Muscle layer of duodenum (tissue), 2 donors: ENCODE data around the gene USP11.
A peak's percentile ranks its signal among the peaks of the same experiment; 100 is the strongest.

Experiments
- H3K27ac ChIP-seq: one replicate; pipeline ENCODE4 v1.7.0; 2013; ENCODE audit warnings: mild to moderate bottlenecking, low read length
- H3K27me3 ChIP-seq: one replicate; pipeline ENCODE4 v1.7.0; 2013; ENCODE audit warnings: low read depth, mild to moderate bottlenecking, control low read depth, low read length
- H3K36me3 ChIP-seq, 2 donors: one replicate each; pipeline ENCODE4 v1.7.0; 2013; ENCODE audit warnings: low read length in 2 of 2, control low read depth in 1 of 2, mild to moderate bottlenecking in 1 of 2; ENCODE audit not compliant: insufficient read depth in 2 of 2, control insufficient read depth in 1 of 2
- H3K4me1 ChIP-seq, 2 donors: one replicate each; pipeline ENCODE4 v1.7.0; 2013; ENCODE audit warnings: low read length in 2 of 2, mild to moderate bottlenecking in 2 of 2, control low read depth in 1 of 2, moderate library complexity in 1 of 2; ENCODE audit not compliant: insufficient read depth in 2 of 2, control insufficient read depth in 1 of 2
- H3K4me3 ChIP-seq, 2 donors: one replicate each; pipeline ENCODE4 v1.7.0; 2013; ENCODE audit warnings: low read length in 2 of 2, low read depth in 1 of 2, mild to moderate bottlenecking in 1 of 2
- H3K9me3 ChIP-seq, 2 donors: one replicate each; pipeline ENCODE4 v1.7.0; 2013; ENCODE audit warnings: low read length in 2 of 2, control low read depth in 1 of 2, mild to moderate bottlenecking in 1 of 2; ENCODE audit not compliant: control insufficient read depth in 1 of 2
- donor health status: healthy.

The USP11 gene

GRCh38 chrX:47232803-47233332, at the start of gene USP11:
USP11 (plus strand) TSS chrX:47233009; CDS start chrX:47233044, 35 bp downstream.
- no peaks in the 10 kb centered on the region for H3K9me3 ChIP-seq
- H3K4me3 ChIP-seq = peak within 1 kb of the TSS; percentile 59 to 70
- H3K27me3 ChIP-seq = no peaks in the 10 kb centered on the region
- peaks cover 5 to 10% of the 10 kb centered on the region in 2 donors for H3K4me1 ChIP-seq
- H3K36me3 ChIP-seq = peaks cover 3 to 6% of the 10 kb centered on the region in 2 donors
- peak within 1 kb of the TSS; percentile 96 for H3K27ac ChIP-seq

- Histone ChIP-seq H3K36me3 (peaks cover 6 to 56% of the 10 kb centered on the region in 2 donors), H3K4me1 (no peaks in the 10 kb centered on the region), H3K27ac (no peak overlapping the region), H3K27me3 (no peaks in the 10 kb centered on the region), H3K4me3 (no peak overlapping the region), H3K9me3 (no peaks in the 10 kb centered on the region)
Measured at GRCh38 chrX:47184486-47184885, 48.3 kb upstream of the USP11 start.

GRCh38 chrX:47185241-47185640, 47.6 kb upstream of the USP11 start:
- H3K36me3 ChIP-seq = peaks cover 6 to 52% of the 10 kb centered on the region in 2 donors
- H3K27me3 ChIP-seq = no peaks in the 10 kb centered on the region
- no peak overlapping the region for H3K27ac ChIP-seq

GRCh38 chrX:47186096-47186740, 46.6 kb upstream of the USP11 start:
- peaks cover 6 to 47% of the 10 kb centered on the region in 2 donors for H3K36me3 ChIP-seq
- H3K27me3 ChIP-seq = no peaks in the 10 kb centered on the region

More at GRCh38 chrX:47185241-47185640, 47.6 kb upstream of the USP11 start:
- Histone ChIP-seq H3K4me1 (peaks cover 0 to under 1% of the 10 kb centered on the region in 2 donors), H3K9me3 (no peaks in the 10 kb centered on the region), H3K4me3 (no peak overlapping the region)

GRCh38 chrX:47187106-47187677, 45.6 kb upstream of the USP11 start:
- no peaks in the 10 kb centered on the region for H3K9me3 ChIP-seq
- peaks cover under 1 to 38% of the 10 kb centered on the region in 2 donors for H3K36me3 ChIP-seq
- H3K4me3 ChIP-seq = no peak overlapping the region
- peaks cover 4 to 11% of the 10 kb centered on the region in 2 donors for H3K4me1 ChIP-seq
- no peak overlapping the region for H3K27ac ChIP-seq
- no peaks in the 10 kb centered on the region for H3K27me3 ChIP-seq

More at GRCh38 chrX:47186096-47186740, 46.6 kb upstream of the USP11 start:
- H3K4me1 ChIP-seq = peaks cover 0 to 5% of the 10 kb centered on the region in 2 donors
- no peak overlapping the region for H3K4me3 ChIP-seq
- H3K9me3 ChIP-seq = no peaks in the 10 kb centered on the region
- H3K27ac ChIP-seq = no peak overlapping the region

- Histone ChIP-seq H3K27ac (no peak overlapping the region), H3K4me3 (no peak overlapping the region), H3K36me3 (peaks cover 0 to 24% of the 10 kb centered on the region in 2 donors), H3K27me3 (no peaks in the 10 kb centered on the region), H3K4me1 (peaks cover 8 to 23% of the 10 kb centered on the region in 2 donors), H3K9me3 (no peaks in the 10 kb centered on the region)
Measured at GRCh38 chrX:47189906-47190305, 42.9 kb upstream of the USP11 start.

- Histone ChIP-seq H3K4me1 (peaks cover 9 to 29% of the 10 kb centered on the region in 2 donors), H3K27me3 (no peaks in the 10 kb centered on the region), H3K9me3 (no peaks in the 10 kb centered on the region), H3K4me3 (peak overlapping the region; percentile 64 to 68), H3K27ac (no peak overlapping the region), H3K36me3 (peaks cover 0 to 16% of the 10 kb centered on the region in 2 donors)
Measured at GRCh38 chrX:47190445-47191269, 42.2 kb upstream of the USP11 start.

GRCh38 chrX:47191331-47191730, 41.5 kb upstream of the USP11 start:
- Histone ChIP-seq H3K27ac (no peak overlapping the region), H3K36me3 (peaks cover 0 to 10% of the 10 kb centered on the region in 2 donors), H3K4me1 (peaks cover 9 to 35% of the 10 kb centered on the region in 2 donors), H3K27me3 (no peaks in the 10 kb centered on the region), H3K9me3 (no peaks in the 10 kb centered on the region), H3K4me3 (peak overlapping the region; percentile 64 to 68)

- peak overlapping the region; percentile 64 to 68 for H3K4me3 ChIP-seq
- no peak overlapping the region for H3K27ac ChIP-seq
- peaks cover 9 to 41% of the 10 kb centered on the region in 2 donors for H3K4me1 ChIP-seq
- H3K36me3 ChIP-seq = peaks cover 0 to 5% of the 10 kb centered on the region in 2 donors
- H3K27me3 ChIP-seq = no peaks in the 10 kb centered on the region
- no peaks in the 10 kb centered on the region for H3K9me3 ChIP-seq
Measured at GRCh38 chrX:47191806-47192401, 40.9 kb upstream of the USP11 start.

- Histone ChIP-seq H3K9me3 (no peaks in the 10 kb centered on the region), H3K27me3 (no peaks in the 10 kb centered on the region), H3K4me1 (peaks cover 9 to 58% of the 10 kb centered on the region in 2 donors), H3K36me3 (peaks cover 1 to 4% of the 10 kb centered on the region in 2 donors), H3K27ac (peak within 1 kb of the TSS; percentile 86), H3K4me3 (peak within 1 kb of the TSS; percentile 71 to 83)
Measured at GRCh38 chrX:47193475-47194193, 39.2 kb upstream of the USP11 start, which contains the start of gene UBA1. UBA1 (plus strand) TSS chrX:47193829; CDS start chrX:47198803, 4,974 bp downstream.
